GM18507 (cell line): Measurements from ENCODE around the gene IGSF21.

Experiments
- DNase-seq: peaks from one replicate; pipeline ENCODE4 v3.0.0; 2011; ENCODE audit warnings: low read depth; ENCODE audit not compliant: insufficient read length; ENCODE audit errors: extremely low spot score
- FAIRE-seq: peaks from 2 replicates; lab custom pipeline; 2011; peaks lifted over from hg19 to GRCh38; lab: Jason Lieb, UNC

The IGSF21 gene

GRCh38 chr1:18192182-18192581 lies 84.6 kb downstream of the IGSF21 start:
- DNase-seq (no peak), FAIRE-seq (no peak)

GRCh38 chr1:18192974-18193373 lies 85.4 kb downstream of the IGSF21 start:
- no peak for DNase-seq

GRCh38 chr1:18197299-18197698 lies 89.7 kb downstream of the IGSF21 start:
- FAIRE-seq (no peak), DNase-seq (no peak)

More at GRCh38 chr1:18192974-18193373, 85.4 kb downstream of the IGSF21 start:
- no peak for FAIRE-seq

DNA sequence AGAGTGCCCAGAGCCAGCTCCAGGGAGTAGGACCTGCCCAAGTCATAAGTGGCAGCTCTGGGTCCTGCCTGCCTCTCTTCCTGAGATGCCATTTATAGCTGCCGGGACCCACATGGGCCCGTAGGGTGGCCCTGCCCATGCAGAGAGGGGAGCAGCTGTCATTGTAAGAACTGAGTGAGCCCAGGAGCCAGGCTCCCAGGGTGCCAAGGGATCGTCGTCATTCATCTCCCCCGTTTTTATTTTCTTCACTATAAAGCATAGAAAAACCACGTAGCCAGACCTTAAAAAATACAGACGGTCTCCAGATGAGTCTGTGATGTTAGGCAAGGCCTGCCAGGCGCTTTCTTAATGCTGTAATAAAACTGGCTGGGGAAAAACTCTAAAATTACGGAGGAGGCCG lies 90.7 kb downstream of the IGSF21 start:
- FAIRE-seq (no peak), DNase-seq (no peak)

- DNase-seq (no peak), FAIRE-seq (no peak)
Measured at GRCh38 chr1:18199462-18199861, 91.9 kb downstream of the IGSF21 start.

DNA sequence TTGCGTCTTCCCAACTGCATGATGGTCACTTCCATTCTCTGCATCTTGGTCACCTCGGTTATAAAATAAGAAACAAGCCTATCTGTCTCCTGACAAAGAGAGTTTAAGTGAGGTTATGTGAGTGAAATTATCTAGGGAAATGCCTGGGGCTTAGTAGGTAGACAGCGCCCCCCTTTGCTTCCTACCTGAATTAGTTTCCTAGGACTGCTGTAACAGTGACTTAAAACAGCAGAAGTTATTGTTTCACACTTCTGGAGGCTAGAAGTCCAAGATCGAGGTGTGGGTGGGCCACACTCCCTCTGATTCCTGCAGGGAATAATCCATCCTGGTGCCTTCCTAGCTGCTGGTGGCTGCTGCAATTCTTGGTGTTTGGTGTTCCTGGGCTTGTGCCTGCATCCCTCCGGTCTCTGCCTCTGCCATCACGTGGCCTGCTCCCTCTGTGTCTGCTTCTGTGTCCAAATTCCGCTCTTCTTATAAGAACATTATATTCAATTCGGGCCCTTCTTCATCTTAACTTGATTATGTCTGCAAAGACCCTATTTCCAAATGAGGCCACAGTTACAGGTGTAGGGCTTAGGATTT lies 92.6 kb downstream of the IGSF21 start:
- no peak for DNase-seq
- no peak for FAIRE-seq

- FAIRE-seq: no peak
- no peak for DNase-seq
Measured at GRCh38 chr1:18200918-18201317, 93.3 kb downstream of the IGSF21 start.

- DNase-seq (no peak), FAIRE-seq (no peak)
Measured at GRCh38 chr1:18201997-18202719, 94.6 kb downstream of the IGSF21 start.

DNA sequence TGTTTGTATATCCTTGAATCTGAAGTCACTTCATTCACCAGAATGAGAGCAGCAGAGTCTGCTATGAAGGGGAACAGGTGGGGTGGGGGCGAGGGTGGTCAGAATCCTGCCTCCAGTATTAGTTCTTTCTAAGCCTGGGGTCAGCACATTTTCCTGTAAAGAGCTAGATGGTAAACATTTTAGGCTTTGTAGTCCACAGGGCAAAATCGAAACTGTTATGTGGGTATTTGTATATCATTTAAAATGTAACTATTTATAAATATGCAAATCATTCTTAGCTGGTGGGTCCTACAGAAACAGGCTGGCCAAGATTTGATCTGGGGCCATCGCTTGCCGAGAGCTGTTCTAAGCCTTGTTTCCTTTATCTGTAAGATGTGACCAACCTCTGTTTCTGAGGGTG lies 96.0 kb downstream of the IGSF21 start:
- no peak for DNase-seq
- FAIRE-seq: no peak

- FAIRE-seq: no peak
- no peak for DNase-seq
Measured at GRCh38 chr1:18204575-18204974, 97.0 kb downstream of the IGSF21 start.

DNA sequence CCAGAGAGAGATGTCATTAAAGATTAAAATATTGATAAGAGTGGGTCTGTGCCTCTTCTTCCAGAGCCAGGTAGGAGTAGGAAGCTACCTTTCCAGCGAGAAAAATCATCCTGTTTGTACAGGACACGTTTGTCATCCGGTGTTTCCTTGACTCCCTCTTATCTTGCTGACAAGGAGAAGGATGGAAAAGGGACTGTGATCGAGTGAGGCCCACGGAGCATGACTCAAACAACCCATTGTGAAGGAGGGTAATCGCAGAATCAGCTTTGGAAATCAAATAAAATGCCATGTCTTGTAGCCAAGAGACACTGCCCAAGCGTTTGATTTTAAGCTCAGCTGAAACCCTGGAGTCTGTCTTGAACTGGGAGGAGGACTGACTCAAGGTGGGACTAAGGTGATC lies 97.7 kb downstream of the IGSF21 start:
- no peak for DNase-seq
- FAIRE-seq: no peak

- DNase-seq (no peak), FAIRE-seq (no peak)
Measured at GRCh38 chr1:18211764-18212163, 104.2 kb downstream of the IGSF21 start.

GRCh38 chr1:18217398-18218043 lies 109.9 kb downstream of the IGSF21 start:
- FAIRE-seq (peak; percentile 47), DNase-seq (no peak)

- FAIRE-seq: no peak
Measured at GRCh38 chr1:18229625-18230024, 122.0 kb downstream of the IGSF21 start.

GRCh38 chr1:18230321-18230720 lies 122.7 kb downstream of the IGSF21 start:
- no peak for FAIRE-seq
- no peak for DNase-seq

More at GRCh38 chr1:18229625-18230024, 122.0 kb downstream of the IGSF21 start:
- no peak for DNase-seq

- DNase-seq: no peak
- no peak for FAIRE-seq
Measured at GRCh38 chr1:18230840-18231239, 123.2 kb downstream of the IGSF21 start.

- no peak for FAIRE-seq
Measured at GRCh38 chr1:18232052-18232451, 124.5 kb downstream of the IGSF21 start.

GRCh38 chr1:18233176-18233864 lies 125.7 kb downstream of the IGSF21 start:
- no peak for DNase-seq
- no peak for FAIRE-seq

More at GRCh38 chr1:18232052-18232451, 124.5 kb downstream of the IGSF21 start:
- DNase-seq: no peak

DNA sequence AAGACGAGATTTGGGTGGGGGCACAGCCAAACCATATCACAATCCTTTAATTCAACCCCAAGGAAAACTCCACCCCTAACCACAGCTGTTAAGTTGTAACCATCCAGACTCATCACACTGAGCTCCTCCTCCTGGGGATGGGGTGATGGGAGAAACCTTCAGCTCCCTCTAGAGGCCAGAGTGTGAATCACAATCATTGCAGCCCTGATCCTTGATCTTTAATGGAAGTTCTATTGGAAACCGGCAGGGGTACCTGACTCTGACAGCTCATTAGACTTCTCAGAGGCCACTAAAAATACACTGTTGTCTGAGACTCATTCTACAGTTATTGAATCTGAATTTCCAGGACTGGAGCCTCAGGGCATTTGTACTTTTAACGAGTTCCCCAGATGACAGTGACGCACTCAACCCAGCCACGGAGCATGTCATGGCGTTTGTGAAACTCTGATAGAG lies 127.2 kb downstream of the IGSF21 start:
- FAIRE-seq: peak; percentile 24
- peak; percentile 9 for DNase-seq

- no peak for FAIRE-seq
- DNase-seq: no peak
Measured at GRCh38 chr1:18237371-18237770, 129.8 kb downstream of the IGSF21 start.
